Stomach (tissue), 9 donors: ENCODE measurements around the gene NPR3. TPM values are rescaled to one million over a fixed set of nuclear protein-coding genes. Genes with fewer than 3 reads are reported as not detected.

Experiments used
- DNase-seq, 2 donors: peaks; one replicate each; pipeline versions ENCODE4 v3.0.0 to v3.0.0-alpha.2; 2013 to 2019
- H3K27ac ChIP-seq, 5 donors: fragments of 200-600 bp in 4 of 5; sonication (generic) in 4 of 5; one replicate each; pipeline ENCODE4 v1.5.1; 2013 to 2019; ENCODE audit warnings: mild to moderate bottlenecking in 1 of 5, moderate library complexity in 1 of 5
- H3K27me3 ChIP-seq, 3 donors: fragments of 200-600 bp; sonication (generic); one replicate each; pipeline ENCODE4 v1.5.1; 2017 to 2019; ENCODE audit warnings: mixed run types in 1 of 3
- H3K36me3 ChIP-seq, 4 donors: fragments of 200-600 bp; sonication (generic); 1 replicate in 3 of 4; 2 replicates in 1 of 4; pipeline ENCODE4 v1.5.1; 2016 to 2019
- H3K4me1 ChIP-seq, 4 donors: fragments of 200-600 bp; sonication (generic); one replicate each; pipeline ENCODE4 v1.5.1; 2016 to 2019
- H3K4me3 ChIP-seq, 4 donors: fragments of 200-600 bp; sonication (generic) in 3 of 4; one replicate each; pipeline ENCODE4 v1.5.1; 2016 to 2019; ENCODE audit warnings: mild to moderate bottlenecking in 1 of 4
- H3K9me3 ChIP-seq, 4 donors: fragments of 200-600 bp; sonication (generic); one replicate each; pipeline ENCODE4 v1.5.1; 2016 to 2019
- CTCF ChIP-seq, 7 experiments: fragments of 450-650 bp in 4 of 7; fragments of 200-600 bp in 3 of 7; sonication (generic) in 3 of 7; IDR thresholded peaks; one replicate each; pipeline ENCODE4 v1.5.1; 2016 to 2019; ENCODE audit warnings: antibody characterized with exemption in 7 of 7, control low read depth in 2 of 7, mild to moderate bottlenecking in 1 of 7
- EP300 ChIP-seq: sonication (generic); formaldehyde crosslinking; IDR thresholded peaks from one replicate; pipeline ENCODE4 v1.6.1; 2017; ENCODE audit warnings: antibody characterized with exemption
- POLR2A ChIP-seq, 4 donors: fragments of 450-650 bp; IDR thresholded peaks; one replicate each; pipeline ENCODE4 v1.6.1; 2016; ENCODE audit warnings: antibody characterized with exemption in 4 of 4, control low read depth in 2 of 4, mild to moderate bottlenecking in 1 of 4, moderate library complexity in 1 of 4
- POLR2AphosphoS5 ChIP-seq, 3 donors: sonication (generic); formaldehyde crosslinking; IDR thresholded peaks; one replicate each; pipeline ENCODE4 v1.6.1; 2016; ENCODE audit warnings: antibody characterized with exemption in 3 of 3
- WGBS, 5 donors: extraction: QIAGEN DNeasy Blood & Tissue Kit in 3 of 5; methylation state at CpG; one replicate each; pipeline versions ENCODE4 v1.1.5 to v1.1.7; 2013 to 2018; 5-methylcytosine and 5-hydroxymethylcytosine counted together
- intact Hi-C: fragments of 100-400 bp; cut with DNase I; formaldehyde crosslinking; loops from one replicate; pipeline ENCODE4 v1.15.1; 2023; ENCODE audit warnings: low total_unique reads
- polyA plus RNA-seq, 3 donors: library from polyadenylated mRNA; stranded (reverse); fragments of 200-250 nt; gene quantifications; one replicate each; pipeline ENCODE4 v1.2.3, GENCODE V29; 2013
- total RNA-seq, 5 donors: library from RNA; depleted of rRNA; stranded (reverse); fragments of >200 nt; gene quantifications; one replicate each; pipeline versions ENCODE4 v1.1.0 to v1.2.3, GENCODE V29; 2014 to 2016
- donor health status: healthy with polysubstance abuse.
- donor health status: Bipolar disorder and iron deficiency.
- donor health status: healthy.

Gene NPR3
- total and polyA plus RNA-seq, 8 donors: 0.25 to 15.8 (median 1.8) TPM; not detected in 2

- Histone ChIP-seq H3K27me3 (no peaks in the 10 kb centered on the region), H3K9me3 (no peaks in the 10 kb centered on the region), H3K4me3 (no peak overlapping the region), H3K27ac (no peak overlapping the region), H3K36me3 (no peaks in the 10 kb centered on the region), H3K4me1 (no peaks in the 10 kb centered on the region)
- no peak for TF ChIP-seq POLR2A (IDR thresholded peaks at IDR 0.05)
- TF ChIP-seq POLR2AphosphoS5 (IDR thresholded peaks at IDR 0.05): no peak
- TF ChIP-seq EP300: no peak
- TF ChIP-seq CTCF (IDR thresholded peaks at IDR 0.05): no peak
- intact Hi-C loops: no loop called here
- no peak for DNase-seq
Observed at GRCh38 chr5:32776200-32776599, 65.1 kb downstream of the NPR3 start.

- Histone ChIP-seq H3K27me3 (no peaks in the 10 kb centered on the region), H3K4me1 (no peaks in the 10 kb centered on the region), H3K9me3 (peaks cover 0 to 6% (median 0%) of the 10 kb centered on the region in 4 donors), H3K4me3 (no peak overlapping the region), H3K36me3 (no peaks in the 10 kb centered on the region), H3K27ac (no peak overlapping the region)
- WGBS, 5 donors: 61 to 71% (median 63%) methylated on average over 2 of the region's 2 CpGs
- DNase-seq: no peak
- intact Hi-C loops: no loop called here
- TF ChIP-seq POLR2A (IDR thresholded peaks at IDR 0.05) (no peak), POLR2AphosphoS5 (IDR thresholded peaks at IDR 0.05) (no peak), CTCF (IDR thresholded peaks at IDR 0.05) (no peak), EP300 (no peak)
Observed at GRCh38 chr5:32777222-32777621, 66.1 kb downstream of the NPR3 start.

- TF ChIP-seq EP300 (no peak), POLR2A (IDR thresholded peaks at IDR 0.05) (no peak), POLR2AphosphoS5 (IDR thresholded peaks at IDR 0.05) (no peak), CTCF (IDR thresholded peaks at IDR 0.05) (no peak)
Observed at GRCh38 chr5:32777733-32778132, 66.6 kb downstream of the NPR3 start.

GRCh38 chr5:32778403-32778802 lies 67.3 kb downstream of the NPR3 start:
- 83 to 90% (median 84%) methylated on average over 2 of the region's 2 CpGs for WGBS, 5 donors
- Histone ChIP-seq H3K27me3 (no peaks in the 10 kb centered on the region), H3K4me3 (no peak overlapping the region), H3K9me3 (peaks cover 0 to 8% (median 0%) of the 10 kb centered on the region in 4 donors), H3K27ac (no peak overlapping the region), H3K36me3 (no peaks in the 10 kb centered on the region), H3K4me1 (no peaks in the 10 kb centered on the region)
- TF ChIP-seq POLR2AphosphoS5 (IDR thresholded peaks at IDR 0.05) (no peak), POLR2A (IDR thresholded peaks at IDR 0.05) (no peak), EP300 (no peak), CTCF (IDR thresholded peaks at IDR 0.05) (no peak)
- no peak for DNase-seq
- intact Hi-C loops: no loop called here

More at GRCh38 chr5:32777733-32778132, 66.6 kb downstream of the NPR3 start:
- Histone ChIP-seq H3K27ac (no peak overlapping the region), H3K4me3 (no peak overlapping the region), H3K36me3 (no peaks in the 10 kb centered on the region), H3K9me3 (peaks cover 0 to 8% (median 0%) of the 10 kb centered on the region in 4 donors), H3K27me3 (no peaks in the 10 kb centered on the region), H3K4me1 (no peaks in the 10 kb centered on the region)
- WGBS, 5 donors: 79 to 91% (median 82%) methylated on average over 2 of the region's 2 CpGs
- DNase-seq: no peak
- intact Hi-C loops: no loop called here
